ENCODE data around the gene CACTIN. TPM values are rescaled to one million over a fixed set of nuclear protein-coding genes. Genes with fewer than 3 reads are reported as not detected.
"Not testable (repeated sequence)": the region's sequence is repeated elsewhere in the genome, so short reads cannot be mapped to it uniquely, and the experiment has no call there.

CACTIN gene
- total RNA-seq, 2 experiments from 2014 or later = 25.2 to 27.2 TPM

DNA sequence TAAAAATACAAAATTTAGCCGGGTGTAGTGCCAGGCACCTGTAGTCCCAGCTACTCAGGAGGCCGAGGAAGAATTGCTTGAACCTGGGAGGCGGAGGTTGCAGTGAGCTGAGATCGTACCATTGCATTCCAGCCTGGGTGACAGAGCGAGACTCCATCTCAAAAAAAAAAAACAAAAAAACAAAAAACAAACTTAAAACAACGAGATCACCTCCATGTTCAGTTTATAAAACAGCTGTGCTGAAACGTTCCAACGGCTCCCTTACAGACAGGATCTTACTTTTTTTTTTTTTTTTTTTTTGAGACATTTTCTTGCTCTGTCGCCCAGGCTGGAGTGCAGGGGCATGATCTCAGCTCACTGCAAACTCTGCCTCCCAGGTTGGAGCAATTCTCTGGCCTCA lies 2.2 kb upstream of the CACTIN start:
- H3K27me3 Mint-ChIP-seq, H3K9me3 Mint-ChIP-seq, POLR2A ChIA-PET, DNase-seq, H3K27ac Mint-ChIP-seq, H3K36me3 Mint-ChIP-seq, H3K4me3 Mint-ChIP-seq: not testable (repeated sequence)
- intact Hi-C loops (cut with micrococcal nuclease) = loop anchor here (5.0 kb wide), 1 partner anchor 71 kb away; the partner anchor contains the start of gene MFSD12
- H3K4me1 Mint-ChIP-seq (ENCODE audit: low read depth) = peaks cover 24% of the 10 kb centered on the region
- CTCF ChIA-PET = interaction anchor here (0.7 kb wide), 1 partner anchor 384 kb away, joined by 4 read pairs; no protein-coding TSS in a partner anchor

DNA sequence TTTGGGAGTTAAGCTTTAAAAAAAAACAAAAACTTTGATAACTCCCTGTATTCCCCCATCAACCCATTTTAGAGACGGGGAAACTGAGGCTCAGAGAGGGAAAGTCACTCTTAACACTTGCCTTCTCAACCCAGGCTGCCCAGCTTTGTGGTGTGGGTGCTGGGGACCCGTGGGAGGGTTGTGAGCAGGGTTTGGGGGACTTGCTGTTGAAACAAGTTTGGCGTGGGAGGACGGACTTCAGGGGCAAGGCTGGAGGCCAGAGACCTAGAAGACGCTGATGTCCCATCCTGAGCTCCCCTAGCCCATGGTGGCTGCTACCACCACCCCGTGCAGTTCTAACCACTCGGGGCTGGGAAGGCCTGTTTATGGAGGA lies 747 bp upstream of the CACTIN start:
- POLR2A ChIA-PET = interaction anchor here (1.4 kb wide), 1 partner anchor 95 kb away, joined by 4 read pairs; no protein-coding TSS in a partner anchor
- no peaks in the 10 kb centered on the region for H3K27me3 Mint-ChIP-seq
- peak overlapping the region; percentile 88 for H3K4me3 Mint-ChIP-seq
- H3K36me3 Mint-ChIP-seq = no peaks in the 10 kb centered on the region
- CTCF ChIA-PET = interaction anchor here (0.8 to 1.2 kb wide), 3 partner anchors 72 to 171 kb away, joined by 3 to 4 read pairs (median 4); partner anchors contain the start of gene PIP5K1C
- intact Hi-C loops (cut with micrococcal nuclease) = loop anchor here (2.0 to 5.0 kb wide), 2 partner anchors 70 to 121 kb away; partner anchors contain the start of genes FZR1 and MFSD12
- no peak overlapping the region for H3K27ac Mint-ChIP-seq
- H3K4me1 Mint-ChIP-seq (ENCODE audit: low read depth) = peaks cover 24% of the 10 kb centered on the region
- no peak for DNase-seq
- H3K9me3 Mint-ChIP-seq = no peaks in the 10 kb centered on the region

DNA sequence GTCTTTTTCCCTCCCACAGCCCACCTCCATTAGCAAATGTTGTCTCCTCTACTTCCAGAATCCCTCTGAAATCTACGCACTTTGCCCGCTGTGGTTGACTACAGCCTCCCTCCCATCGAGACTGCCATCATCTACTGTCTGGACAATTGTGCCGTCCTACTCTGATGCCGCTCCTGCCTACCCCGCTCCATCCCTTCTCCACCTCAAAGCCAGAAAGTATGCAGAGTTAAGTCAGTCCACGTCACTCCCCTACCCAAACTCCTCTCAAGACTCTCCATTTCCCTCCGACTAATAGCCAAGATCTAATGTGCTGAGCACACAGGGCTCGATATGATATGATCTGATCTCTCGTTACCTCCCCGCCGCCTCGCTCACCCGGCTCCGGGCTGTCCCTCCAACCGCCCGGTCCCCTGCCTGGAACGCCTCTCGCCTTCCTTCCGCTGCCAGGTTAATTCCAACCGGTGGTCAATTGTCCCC lies 556 bp downstream of the CACTIN start:
- ChIA-PET POLR2A (no interaction called here), CTCF (no interaction called here)
- intact Hi-C loops (cut with micrococcal nuclease) = loop anchor here (2.0 to 5.0 kb wide), 2 partner anchors 69 to 119 kb away; partner anchors contain the start of genes FZR1 and MFSD12
- peak overlapping the region; percentile 98 for H3K27ac Mint-ChIP-seq
- no peaks in the 10 kb centered on the region for H3K36me3 Mint-ChIP-seq
- DNase-seq = no peak
- no peaks in the 10 kb centered on the region for H3K9me3 Mint-ChIP-seq
- H3K27me3 Mint-ChIP-seq = no peaks in the 10 kb centered on the region
- peaks cover 24% of the 10 kb centered on the region for H3K4me1 Mint-ChIP-seq (ENCODE audit: low read depth)
- H3K4me3 Mint-ChIP-seq = peak overlapping the region; percentile 88

DNA sequence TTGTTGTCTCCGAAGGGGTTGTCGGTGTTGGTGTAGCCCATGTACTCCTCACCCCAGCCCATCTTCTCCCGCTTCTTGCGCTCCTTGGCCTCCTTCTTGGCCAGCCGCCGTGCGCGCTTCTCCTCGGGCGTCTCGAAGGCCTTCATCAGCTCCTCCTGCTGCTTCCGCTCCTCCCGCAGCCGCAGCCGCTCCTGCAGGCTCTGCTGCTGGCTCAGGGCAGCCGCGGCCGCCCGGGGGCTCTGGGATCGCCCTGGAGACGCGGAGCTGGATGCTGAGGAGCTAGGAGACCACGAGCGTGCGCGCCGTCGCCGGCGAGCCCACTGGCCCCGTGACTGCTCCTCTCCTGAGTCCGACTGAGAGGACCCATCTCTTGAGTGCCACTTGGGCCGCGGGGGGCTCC lies 2.9 kb downstream of the CACTIN start:
- intact Hi-C loops (cut with micrococcal nuclease) = no loop called here
- ChIA-PET POLR2A (no interaction called here), CTCF (no interaction called here)
- Mint-ChIP-seq H3K36me3 (peaks cover 1% of the 10 kb centered on the region), H3K27me3 (no peaks in the 10 kb centered on the region), H3K9me3 (no peaks in the 10 kb centered on the region), H3K27ac (no peak overlapping the region), H3K4me1 (ENCODE audit: low read depth) (peaks cover 24% of the 10 kb centered on the region), H3K4me3 (no peak overlapping the region)
- DNase-seq = no peak

DNA sequence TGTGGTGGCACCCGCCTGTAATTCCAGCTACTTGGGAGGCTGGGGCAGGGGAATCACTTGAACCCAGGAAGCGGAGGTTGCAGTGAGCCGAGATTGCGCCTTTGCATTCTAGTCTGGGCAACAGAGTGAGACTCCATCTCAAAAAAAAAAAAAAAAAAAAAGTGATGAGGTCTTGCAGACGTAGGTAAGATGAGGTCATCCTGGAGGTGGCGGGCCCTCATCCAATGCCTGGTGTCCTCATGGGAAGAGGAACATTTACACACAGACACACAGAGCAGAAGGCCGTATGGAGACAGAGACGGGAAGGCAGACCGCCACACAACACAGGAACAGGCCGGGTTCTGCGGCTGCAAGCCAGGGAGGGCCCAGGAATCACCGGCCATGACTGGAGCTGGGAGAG lies 4.4 kb downstream of the CACTIN start:
- ChIA-PET CTCF (interaction anchor here (1.2 kb wide), 1 partner anchor 30 kb away, joined by 3 read pairs; no protein-coding TSS in a partner anchor), POLR2A (no interaction called here)
- Mint-ChIP-seq H3K27me3 (no peaks in the 10 kb centered on the region), H3K9me3 (no peaks in the 10 kb centered on the region), H3K27ac (no peak overlapping the region), H3K36me3 (peaks cover 1% of the 10 kb centered on the region), H3K4me1 (ENCODE audit: low read depth) (peaks cover 24% of the 10 kb centered on the region), H3K4me3 (no peak overlapping the region)
- intact Hi-C loops (cut with micrococcal nuclease) = no loop called here
- DNase-seq = no peak

DNA sequence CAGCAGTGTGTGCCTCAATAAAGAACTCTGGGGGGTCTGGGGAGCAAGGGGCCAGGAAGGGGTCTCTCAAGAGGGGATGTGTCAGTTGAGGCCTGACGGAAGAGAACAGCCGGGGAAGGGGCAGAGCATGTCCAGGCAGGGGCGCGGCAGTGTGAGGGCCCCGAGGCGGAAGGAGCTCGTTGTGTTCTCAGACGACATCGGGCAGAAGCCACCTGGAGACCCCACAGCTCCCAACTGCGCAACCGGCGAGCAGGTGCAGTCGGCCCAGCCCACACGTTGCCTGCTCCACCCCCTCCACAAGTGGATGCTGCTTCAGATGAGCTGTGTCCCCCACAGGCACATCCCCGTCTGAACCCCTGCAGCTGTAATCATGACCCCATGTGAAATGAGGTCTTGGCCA lies 4.9 kb downstream of the CACTIN start:
- peaks cover 1% of the 10 kb centered on the region for H3K36me3 Mint-ChIP-seq
- no peak for DNase-seq
- H3K27me3 Mint-ChIP-seq = no peaks in the 10 kb centered on the region
- peaks cover 20% of the 10 kb centered on the region for H3K4me1 Mint-ChIP-seq (ENCODE audit: low read depth)
- intact Hi-C loops (cut with micrococcal nuclease) = no loop called here
- no peak overlapping the region for H3K27ac Mint-ChIP-seq
- no peak overlapping the region for H3K4me3 Mint-ChIP-seq
- no peaks in the 10 kb centered on the region for H3K9me3 Mint-ChIP-seq
- POLR2A ChIA-PET = no interaction called here
- CTCF ChIA-PET = no interaction called here

DNA sequence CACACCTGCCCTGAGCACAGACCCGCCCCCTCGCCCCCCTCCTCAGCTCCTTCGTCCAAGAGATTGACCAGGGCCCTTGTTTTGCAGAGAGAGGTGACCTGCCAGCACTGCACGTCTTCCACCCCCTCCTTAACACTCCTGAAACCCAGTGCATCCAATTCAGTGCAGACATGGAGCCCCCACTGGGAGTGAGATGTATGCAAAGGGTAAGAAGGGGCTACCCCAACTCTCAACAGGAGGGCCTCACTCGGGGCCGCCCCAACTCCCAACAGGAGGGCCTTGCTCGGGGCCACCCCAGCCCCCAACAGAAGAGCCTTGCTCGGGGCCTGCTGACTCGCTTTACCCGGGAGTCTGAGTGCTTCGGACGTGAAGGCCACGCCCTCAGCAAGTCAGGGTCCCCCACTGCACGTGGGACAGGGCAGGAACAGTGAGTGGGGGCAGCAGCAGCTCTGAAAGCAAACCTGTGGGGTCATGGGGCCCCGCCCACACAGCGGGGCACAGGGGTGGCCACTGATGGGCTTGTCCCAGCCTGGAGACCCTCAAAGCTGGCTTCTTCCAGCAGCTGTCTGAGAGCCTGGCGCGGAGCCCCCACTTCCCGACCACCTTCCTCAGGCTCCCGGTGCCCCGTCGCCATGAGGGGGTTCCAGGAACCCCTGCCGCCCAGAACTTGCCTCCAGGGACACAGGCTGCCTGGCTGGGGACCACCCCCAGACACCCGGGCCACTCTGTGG lies 5.6 kb downstream of the CACTIN start:
- peaks cover 1% of the 10 kb centered on the region for H3K36me3 Mint-ChIP-seq
- intact Hi-C loops (cut with micrococcal nuclease) = no loop called here
- POLR2A ChIA-PET = no interaction called here
- CTCF ChIA-PET = no interaction called here
- H3K9me3 Mint-ChIP-seq = no peaks in the 10 kb centered on the region
- no peak overlapping the region for H3K4me3 Mint-ChIP-seq
- DNase-seq = no peak
- no peaks in the 10 kb centered on the region for H3K27me3 Mint-ChIP-seq
- H3K4me1 Mint-ChIP-seq (ENCODE audit: low read depth) = peaks cover 15% of the 10 kb centered on the region
- H3K27ac Mint-ChIP-seq = no peak overlapping the region

DNA sequence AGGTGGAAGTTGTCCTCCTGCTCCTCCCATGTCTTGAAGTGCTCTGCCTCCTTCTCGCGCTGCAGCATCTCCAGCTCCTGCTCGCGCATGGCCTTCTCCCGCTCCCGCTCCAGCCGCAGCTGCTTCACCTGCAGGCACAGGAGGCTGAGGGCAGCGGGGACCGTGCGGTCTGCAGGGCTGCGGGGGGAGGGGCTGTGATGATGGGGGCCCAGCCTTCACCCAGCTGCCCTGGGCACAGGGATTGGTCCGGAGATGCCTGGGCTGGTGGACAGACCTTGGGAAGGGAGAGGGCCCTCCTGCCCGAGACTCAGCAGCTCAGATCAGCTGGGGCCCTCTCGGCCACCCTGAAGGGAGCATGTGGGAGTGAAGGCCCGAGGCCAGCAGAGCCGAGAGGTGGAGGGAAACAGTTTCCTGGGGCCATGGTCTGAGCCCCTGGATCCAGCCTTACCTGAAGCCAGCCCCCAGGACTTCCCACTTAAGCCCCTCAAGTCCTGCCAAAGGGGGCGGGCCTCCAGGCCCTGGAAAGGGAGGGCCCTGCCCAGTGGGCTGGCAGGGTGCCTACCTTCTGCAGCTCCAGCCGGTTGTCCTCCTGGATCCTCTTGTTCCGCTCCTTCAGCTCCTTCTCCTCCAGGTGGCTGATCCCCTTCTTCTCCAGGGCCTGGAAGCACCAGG lies 6.3 kb downstream of the CACTIN start:
- intact Hi-C loops (cut with micrococcal nuclease) = no loop called here
- peaks cover 11% of the 10 kb centered on the region for H3K4me1 Mint-ChIP-seq (ENCODE audit: low read depth)
- no peaks in the 10 kb centered on the region for H3K9me3 Mint-ChIP-seq
- no peak for DNase-seq
- H3K4me3 Mint-ChIP-seq = no peak overlapping the region
- no peaks in the 10 kb centered on the region for H3K27me3 Mint-ChIP-seq
- ChIA-PET POLR2A (no interaction called here), CTCF (interaction anchor here (0.7 to 1.5 kb wide), 2 partner anchors 34 to 79 kb away, joined by 3 to 4 read pairs; no protein-coding TSS in a partner anchor)
- no peak overlapping the region for H3K27ac Mint-ChIP-seq
- H3K36me3 Mint-ChIP-seq = peaks cover 1% of the 10 kb centered on the region

DNA sequence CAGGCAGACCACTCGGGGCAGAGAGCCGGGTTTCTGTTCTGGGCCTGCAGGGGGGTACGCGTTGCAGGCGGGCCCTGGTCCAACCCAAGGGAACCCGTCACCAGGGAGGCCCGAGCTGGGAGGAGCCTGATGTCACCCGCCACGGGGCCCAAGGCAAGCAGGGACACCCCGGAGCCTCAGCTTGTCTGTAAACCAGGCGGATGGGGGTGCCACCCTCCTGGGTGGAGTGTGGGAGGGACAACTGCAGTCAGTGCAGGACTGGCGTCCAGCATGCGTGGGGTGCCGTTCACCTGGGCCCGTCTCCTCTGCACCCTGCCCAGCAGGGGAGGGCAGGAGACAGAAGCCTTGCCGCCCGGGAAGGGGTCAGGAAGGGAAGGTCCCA lies 7.0 kb downstream of the CACTIN start:
- intact Hi-C loops (cut with micrococcal nuclease) = no loop called here
- CTCF ChIA-PET = interaction anchor here (0.7 to 1.5 kb wide), 2 partner anchors 33 to 79 kb away, joined by 3 to 4 read pairs; no protein-coding TSS in a partner anchor
- Mint-ChIP-seq H3K4me1 (ENCODE audit: low read depth) (peaks cover 7% of the 10 kb centered on the region), H3K27ac (no peak overlapping the region), H3K4me3 (no peak overlapping the region), H3K27me3 (no peaks in the 10 kb centered on the region), H3K9me3 (no peaks in the 10 kb centered on the region), H3K36me3 (peaks cover 1% of the 10 kb centered on the region)
- POLR2A ChIA-PET = no interaction called here
- no peak for DNase-seq

DNA sequence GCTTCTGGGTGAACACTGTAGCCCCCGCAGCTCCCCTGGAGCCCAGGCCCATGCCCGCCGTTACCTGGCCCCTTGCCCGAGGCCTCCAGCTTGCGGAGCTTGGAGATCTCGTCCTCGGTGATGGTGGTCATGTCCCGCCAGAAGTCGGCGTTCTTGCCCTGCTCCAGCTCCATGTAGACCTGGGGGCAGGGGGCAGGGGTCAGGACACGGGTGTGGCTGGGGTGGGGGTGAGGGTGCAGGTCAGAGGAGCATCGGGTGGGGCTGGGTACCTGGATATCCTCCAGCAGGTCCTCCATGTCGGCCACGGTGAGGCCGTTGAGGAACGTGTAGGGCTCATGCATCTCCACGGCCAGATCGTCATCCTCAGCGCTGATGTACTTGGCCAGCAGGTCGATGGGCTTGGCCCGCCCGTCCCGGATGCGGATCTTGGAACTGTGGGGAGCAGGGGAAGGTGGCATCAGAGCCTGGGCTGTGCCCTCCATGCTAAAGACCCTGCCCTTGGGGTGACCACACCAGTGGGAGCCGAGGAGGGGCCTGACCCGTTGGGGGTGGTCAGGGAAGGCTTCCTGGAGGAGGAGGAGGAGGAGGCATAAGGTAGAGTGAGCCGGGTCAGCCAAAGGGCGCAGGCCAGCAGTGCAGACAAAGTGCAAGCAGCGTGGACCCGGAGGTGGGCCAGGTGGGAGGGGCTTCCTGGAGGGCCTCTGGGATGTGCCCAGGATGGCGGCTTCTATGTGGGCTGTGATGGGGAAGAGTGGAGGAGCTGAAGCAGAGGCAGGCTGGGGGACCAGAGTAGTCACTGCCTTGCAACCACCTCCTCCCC lies 7.6 kb downstream of the CACTIN start:
- H3K27ac Mint-ChIP-seq = no peak overlapping the region
- H3K27me3 Mint-ChIP-seq = no peaks in the 10 kb centered on the region
- intact Hi-C loops (cut with micrococcal nuclease) = loop anchor here (1.0 kb wide), 1 partner anchor 74 kb away; no protein-coding TSS in a partner anchor
- H3K4me3 Mint-ChIP-seq = no peak overlapping the region
- DNase-seq = no peak
- H3K36me3 Mint-ChIP-seq = peaks cover 1% of the 10 kb centered on the region
- H3K9me3 Mint-ChIP-seq = no peaks in the 10 kb centered on the region
- CTCF ChIA-PET = interaction anchor here (0.7 to 2.2 kb wide), 6 partner anchors 33 to 80 kb away, joined by 3 to 5 read pairs (median 3); no protein-coding TSS in a partner anchor
- POLR2A ChIA-PET = no interaction called here
- H3K4me1 Mint-ChIP-seq (ENCODE audit: low read depth) = peaks cover under 1% of the 10 kb centered on the region

DNA sequence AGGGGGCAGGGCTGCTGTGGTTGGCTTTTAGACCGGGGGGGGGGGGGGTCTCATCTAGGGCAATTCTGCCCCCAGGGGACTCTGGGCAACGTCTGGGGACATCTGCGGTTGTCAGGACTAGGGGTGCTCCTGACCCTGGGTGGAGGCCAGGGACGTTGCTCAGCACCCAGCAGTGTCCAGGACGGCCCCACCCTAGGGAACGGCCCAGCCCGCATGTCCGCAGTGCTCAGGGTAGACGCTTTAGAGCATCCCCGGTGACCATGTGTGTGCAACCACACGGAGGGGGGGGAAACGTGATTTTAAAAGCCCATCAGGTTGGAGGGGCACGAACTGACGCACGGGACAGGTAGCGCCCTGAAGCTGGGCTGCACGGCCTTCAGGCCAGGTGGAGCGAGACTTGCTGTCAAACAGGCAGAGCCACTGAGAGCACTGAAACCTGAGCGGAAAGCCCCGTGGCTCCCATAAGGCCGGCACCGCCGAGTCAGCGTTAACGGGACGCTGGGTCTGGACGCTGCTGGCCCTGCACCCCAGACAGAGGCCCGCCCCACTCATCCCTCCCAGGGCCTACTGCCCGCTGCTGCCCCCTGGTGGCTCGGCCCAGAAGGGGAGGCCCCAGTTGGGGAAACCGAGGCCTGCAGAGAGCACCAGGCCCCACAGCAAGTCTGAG lies 8.3 kb downstream of the CACTIN start:
- DNase-seq = peak; percentile 68
- Mint-ChIP-seq H3K4me3 (no peak overlapping the region), H3K27ac (no peak overlapping the region), H3K4me1 (ENCODE audit: low read depth) (no peaks in the 10 kb centered on the region), H3K9me3 (no peaks in the 10 kb centered on the region), H3K36me3 (peaks cover 3% of the 10 kb centered on the region), H3K27me3 (no peaks in the 10 kb centered on the region)
- intact Hi-C loops (cut with micrococcal nuclease) = loop anchor here (1.0 kb wide), 1 partner anchor 73 kb away; no protein-coding TSS in a partner anchor
- CTCF ChIA-PET = interaction anchor here (0.9 to 2.2 kb wide), 4 partner anchors 34 to 73 kb away, joined by 3 to 5 read pairs (median 3); no protein-coding TSS in a partner anchor
- POLR2A ChIA-PET = no interaction called here

Measured in activated CD4-positive, alpha-beta memory T cell treated with anti-CD3 and anti-CD28 coated beads for 36 hours (primary cell).